Mesenteric fat pad (tissue), 1 donor: Measurements from ENCODE around the gene ATP11A. TPM values are rescaled to one million over a fixed set of nuclear protein-coding genes. Genes with fewer than 3 reads are reported as not detected.

Experiments
- DNase-seq: peaks from one replicate; pipeline ENCODE4 v3.0.0-alpha.2; 2020; ENCODE audit warnings: low spot score
- total RNA-seq: library from RNA; stranded (reverse); fragmentation: NEBNext Ultra II Directional; extraction: Animal tissue kit (Norgen Biotek cat#: 25700); gene quantifications from one replicate; pipeline ENCODE4 v1.2.1, GENCODE V29; 2021
- donor health status: DM: yes; HTN: yes; CAD: no.

ATP11A gene
- total RNA-seq, 1 donor from 2014 or later = 63.5 TPM

GRCh38 chr13:112690283-112690929, 568 bp downstream of the ATP11A start:
- DNase-seq = peak; percentile 91

GRCh38 chr13:112692104-112692503, 2.3 kb downstream of the ATP11A start:
- DNase-seq = peak; percentile 62

DNA sequence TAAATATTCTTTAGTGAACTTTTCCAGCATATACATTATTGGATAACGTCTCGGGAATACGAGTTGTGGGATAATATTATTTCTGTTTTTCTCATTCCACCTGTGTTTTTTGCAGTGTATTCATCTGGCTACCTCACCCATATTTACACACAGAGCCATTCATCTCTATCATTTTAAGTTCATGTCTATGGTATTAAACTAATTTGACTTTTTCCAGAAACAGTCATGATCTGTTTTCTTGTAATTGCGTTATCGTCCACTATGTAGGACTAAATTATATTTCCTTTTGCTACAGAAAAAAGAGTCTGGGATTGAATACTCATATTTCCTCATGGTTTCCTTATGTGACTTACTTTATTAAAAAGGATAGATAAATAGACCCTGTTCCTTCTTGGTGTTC, 2.7 kb downstream of the ATP11A start:
- DNase-seq = no peak

DNA sequence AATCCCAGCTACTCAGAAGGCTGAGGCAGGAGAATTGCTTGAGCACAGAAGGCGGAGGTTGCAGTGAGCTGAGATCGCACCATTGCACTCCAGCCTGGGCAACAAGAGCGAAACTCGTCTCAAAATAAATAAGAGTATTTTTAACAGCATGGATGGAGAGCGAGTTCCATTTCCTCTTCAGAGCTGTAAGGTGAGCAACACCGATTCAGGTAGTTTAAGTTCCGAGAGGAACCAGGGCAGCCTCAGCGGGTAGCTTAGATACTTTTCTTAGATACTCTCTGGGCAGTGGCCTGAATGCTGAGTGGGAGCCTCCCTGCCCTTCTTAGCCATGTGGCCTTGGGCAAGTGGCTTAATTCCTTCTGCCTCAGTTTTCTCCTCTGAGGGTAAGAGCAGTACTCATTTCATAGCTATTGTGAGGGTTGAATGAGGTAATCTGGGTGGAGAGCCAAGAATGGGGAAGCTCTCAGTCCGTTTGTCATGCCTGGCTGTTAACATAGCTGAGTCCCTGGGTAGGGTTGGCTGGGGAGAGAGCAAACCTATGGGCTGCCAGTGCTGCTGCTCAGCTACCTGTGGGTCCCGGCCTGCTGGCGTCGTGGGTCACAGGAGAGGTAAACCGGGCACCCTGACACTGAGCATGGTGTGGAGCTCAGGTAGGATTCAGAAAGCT, 4.1 kb downstream of the ATP11A start:
- peak; percentile 86 for DNase-seq

GRCh38 chr13:112695121-112695520, 5.3 kb downstream of the ATP11A start:
- DNase-seq = peak; percentile 4

GRCh38 chr13:112696001-112696868, 6.4 kb downstream of the ATP11A start:
- DNase-seq = peak; percentile 83

DNA sequence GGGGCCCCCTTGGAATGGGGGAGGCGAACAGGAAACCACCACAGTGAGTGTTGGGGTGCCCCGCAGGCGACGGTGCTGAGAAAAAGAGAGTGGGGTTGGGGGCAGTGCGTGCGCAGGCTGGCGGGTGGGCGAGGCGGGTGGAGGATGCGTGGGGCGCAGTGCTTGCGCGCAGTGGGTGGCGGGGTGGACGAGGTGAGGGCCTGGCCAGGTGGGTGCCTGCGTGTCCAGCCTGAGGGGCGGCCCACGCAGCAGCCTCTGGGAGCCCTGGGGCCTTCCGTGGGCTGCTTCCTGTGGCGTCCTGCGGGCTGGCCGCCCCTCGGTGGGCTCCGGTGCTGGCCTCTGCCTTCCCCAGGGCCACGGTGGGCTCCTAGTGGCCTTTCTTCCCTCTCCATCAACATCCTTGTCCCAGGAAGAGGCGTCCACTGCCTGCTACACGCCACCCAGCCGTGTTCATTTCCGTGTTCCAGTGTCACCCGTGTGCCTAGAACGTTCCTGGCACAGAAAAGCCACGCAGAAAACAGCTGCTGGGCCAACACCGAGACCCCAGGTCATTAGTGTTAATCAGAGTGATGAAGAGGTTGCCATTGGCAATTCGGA, 7.1 kb downstream of the ATP11A start:
- DNase-seq = peak; percentile 65

- peak; percentile 65 for DNase-seq
These were observed 8.2 kb downstream of the ATP11A start for GRCh38 chr13:112697756-112698655.

DNA sequence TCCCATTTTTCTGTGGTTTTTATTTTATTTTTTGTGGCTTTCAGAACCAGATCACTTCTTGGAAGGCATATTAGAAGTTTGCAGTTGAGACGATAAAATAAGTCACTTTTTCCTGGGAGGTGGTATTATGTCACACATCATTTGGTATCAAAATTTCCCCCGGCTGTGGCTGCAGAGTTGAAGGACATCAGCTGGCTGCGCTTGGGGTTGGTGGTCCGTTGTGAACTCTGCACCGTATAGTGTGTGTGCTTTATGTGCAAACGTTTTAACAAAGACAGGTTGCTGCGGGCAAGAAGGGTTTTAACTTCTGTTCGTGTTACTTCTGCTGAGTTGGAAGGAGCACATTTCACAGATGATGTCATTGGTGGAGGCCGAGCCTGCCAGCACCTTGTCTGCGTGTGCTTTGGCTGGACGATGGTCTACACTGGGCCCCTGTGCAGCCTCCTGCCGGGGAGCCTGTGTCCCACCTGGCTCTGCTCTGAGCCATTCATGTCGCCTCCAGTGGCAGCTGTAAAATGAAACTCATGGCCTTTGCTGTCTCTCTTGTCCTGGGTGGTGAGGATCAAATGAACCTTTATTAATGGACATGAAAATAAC, 9.6 kb downstream of the ATP11A start:
- peak; percentile 16 for DNase-seq

DNA sequence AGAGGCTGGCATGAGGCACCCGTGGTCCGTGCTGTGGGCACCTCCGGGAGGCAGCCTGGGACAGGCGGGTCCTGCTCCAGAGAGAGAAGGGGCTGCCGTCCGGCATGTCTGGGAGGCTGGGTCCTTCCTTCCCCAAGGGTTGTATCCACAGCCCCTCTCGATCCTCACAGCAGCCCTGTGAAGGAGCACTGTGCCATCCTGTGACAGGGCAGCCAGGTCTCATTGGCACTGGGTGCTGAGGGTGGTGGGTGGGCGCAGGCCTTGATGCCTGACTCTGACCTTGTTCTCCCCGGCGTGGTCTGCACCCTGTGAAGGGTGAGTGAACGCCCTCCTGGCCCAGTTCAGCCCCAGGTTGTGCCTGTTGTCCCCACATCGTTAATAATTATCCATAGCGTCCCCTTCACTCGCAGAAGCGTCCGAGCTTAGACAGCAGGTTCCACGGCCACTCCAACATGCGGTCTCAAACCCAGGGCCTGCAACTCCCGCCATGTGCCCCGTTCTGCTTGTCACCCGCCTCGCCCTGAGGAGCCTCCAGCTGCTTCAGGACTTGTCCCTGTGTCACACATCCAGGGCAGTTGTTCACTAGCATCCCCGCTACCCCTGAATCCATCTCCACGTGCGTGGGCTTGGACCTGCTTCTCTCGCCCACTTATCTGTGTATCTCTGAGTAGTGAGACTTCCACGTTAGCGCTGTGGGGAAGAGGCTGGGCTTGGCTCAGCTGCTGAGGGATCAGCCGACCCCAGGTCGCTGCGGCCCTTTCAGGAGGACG, 10.6 kb downstream of the ATP11A start:
- peak; percentile 78 for DNase-seq

- DNase-seq = no peak
These were observed 12.6 kb downstream of the ATP11A start for GRCh38 chr13:112702341-112702985.

- DNase-seq = no peak
These were observed 13.1 kb downstream of the ATP11A start for GRCh38 chr13:112702986-112703379.

DNA sequence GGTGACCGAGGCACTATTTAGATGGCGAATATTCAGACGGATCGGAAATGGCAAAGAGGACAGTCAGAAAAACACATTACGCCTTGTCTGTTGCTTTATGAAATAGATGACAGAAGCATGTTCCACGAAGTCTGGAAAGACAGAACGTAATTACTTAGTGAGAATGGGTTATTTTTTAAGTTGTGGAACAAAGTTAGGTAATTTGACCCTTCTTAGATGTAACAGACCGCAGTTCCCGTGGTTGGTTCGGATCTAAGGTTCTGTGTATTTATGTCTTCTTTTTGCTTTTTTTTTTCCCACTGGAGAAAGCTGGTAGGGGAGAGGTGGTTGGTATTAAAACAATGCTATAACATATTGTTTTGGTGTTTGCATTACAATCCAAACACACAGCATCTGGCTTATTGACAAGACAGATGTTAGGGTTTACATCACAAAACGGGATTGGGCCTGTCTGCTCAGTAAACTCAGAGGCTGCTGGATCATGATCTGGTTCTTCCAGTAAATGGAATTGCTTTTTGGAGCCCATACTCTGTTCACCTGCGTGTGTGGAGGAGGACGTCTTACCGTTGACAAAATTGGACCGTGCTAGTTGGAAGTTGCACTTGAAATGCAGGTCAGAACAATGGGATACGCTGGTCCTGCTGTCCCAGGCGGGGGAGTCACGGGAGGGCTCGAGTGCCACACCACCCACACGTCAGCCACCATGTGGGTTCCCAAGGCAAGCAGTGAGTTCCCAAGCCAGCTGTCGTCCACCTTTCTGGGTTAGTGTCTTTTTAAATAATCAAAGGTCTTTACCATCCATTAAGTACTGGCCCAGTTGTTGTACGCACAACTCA, 13.8 kb downstream of the ATP11A start:
- no peak for DNase-seq

GRCh38 chr13:112704308-112705145, 14.7 kb downstream of the ATP11A start:
- DNase-seq = no peak

DNA sequence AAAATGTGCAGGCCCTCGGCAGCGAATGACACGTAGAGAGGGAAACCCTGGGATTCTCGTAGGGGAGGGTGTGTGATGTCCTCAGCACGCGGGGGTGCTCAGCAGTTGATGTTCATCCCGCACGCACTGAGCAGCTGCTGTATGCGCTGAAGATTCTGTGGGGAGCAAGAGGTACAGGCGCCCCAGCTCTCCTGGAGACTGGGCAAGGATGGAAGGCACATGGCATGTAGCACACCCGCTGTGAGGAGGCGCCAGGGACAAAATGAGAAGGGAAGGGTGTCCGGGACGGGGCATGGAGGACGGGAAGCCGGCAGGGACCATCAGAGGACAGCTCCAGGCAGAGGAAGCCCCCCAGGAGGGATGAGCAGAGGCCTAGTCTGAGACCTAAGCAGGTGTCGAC, 15.4 kb downstream of the ATP11A start:
- DNase-seq = no peak

GRCh38 chr13:112706171-112706570, 16.3 kb downstream of the ATP11A start:
- DNase-seq = no peak
